Measurements from ENCODE around the gene DDX10. TPM values are rescaled to one million over a fixed set of nuclear protein-coding genes. Genes with fewer than 3 reads are reported as not detected.

Gene DDX10
- total and polyA plus RNA-seq, 8 donors, result 11.6 to 22.6 (median 17.6) TPM

GRCh38 chr11:108880510-108880909 is 215.6 kb downstream of the DDX10 start:
- Histone ChIP-seq H3K4me3 (no peak overlapping the region), H3K36me3 (no peaks in the 10 kb centered on the region), H3K27me3 (no peaks in the 10 kb centered on the region), H3K9me3 (no peaks in the 10 kb centered on the region), H3K27ac (no peak overlapping the region), H3K4me1 (no peaks in the 10 kb centered on the region)
- TF ChIP-seq POLR2A (IDR thresholded peaks at IDR 0.05) (no peak), EP300 (IDR thresholded peaks at IDR 0.05) (no peak), POLR2AphosphoS5 (IDR thresholded peaks at IDR 0.05) (no peak), CTCF (IDR thresholded peaks at IDR 0.05) (no peak)
- intact Hi-C loops (cut with DNase I; ENCODE audit: low total_unique reads), result no loop called here
- 56 to 68% (median 66%) methylated on average over 5 of the region's 5 CpGs for WGBS, 5 donors
- peak in 1 of 2 donors; percentile 10 for DNase-seq

GRCh38 chr11:108881131-108881530 is 216.3 kb downstream of the DDX10 start:
- Histone ChIP-seq H3K27me3 (no peaks in the 10 kb centered on the region), H3K9me3 (no peaks in the 10 kb centered on the region), H3K4me3 (no peak overlapping the region), H3K27ac (no peak overlapping the region), H3K4me1 (no peaks in the 10 kb centered on the region), H3K36me3 (no peaks in the 10 kb centered on the region)
- no peak for DNase-seq
- TF ChIP-seq POLR2A (IDR thresholded peaks at IDR 0.05), result no peak
- no peak for TF ChIP-seq EP300 (IDR thresholded peaks at IDR 0.05)
- no peak for TF ChIP-seq POLR2AphosphoS5 (IDR thresholded peaks at IDR 0.05)
- no peak for TF ChIP-seq CTCF (IDR thresholded peaks at IDR 0.05)
- intact Hi-C loops (cut with DNase I; ENCODE audit: low total_unique reads), result no loop called here

GRCh38 chr11:108882211-108882831 is 217.5 kb downstream of the DDX10 start:
- H3K4me1 ChIP-seq, result no peaks in the 10 kb centered on the region
- no peak overlapping the region for H3K4me3 ChIP-seq
- 69 to 83% (median 79%) methylated on average over 5 of the region's 5 CpGs for WGBS, 5 donors

GRCh38 chr11:108886005-108886659 is 221.3 kb downstream of the DDX10 start:
- no peak overlapping the region for H3K4me3 ChIP-seq
- no peaks in the 10 kb centered on the region for H3K36me3 ChIP-seq
- no peak for DNase-seq
- TF ChIP-seq POLR2A (IDR thresholded peaks at IDR 0.05), result no peak
- no peak for TF ChIP-seq EP300 (IDR thresholded peaks at IDR 0.05)
- TF ChIP-seq POLR2AphosphoS5 (IDR thresholded peaks at IDR 0.05), result no peak
- no peak for TF ChIP-seq CTCF (IDR thresholded peaks at IDR 0.05)
- WGBS, 5 donors, result 55 to 77% (median 69%) methylated on average over 2 of the region's 2 CpGs
- no peaks in the 10 kb centered on the region for H3K4me1 ChIP-seq
- H3K9me3 ChIP-seq, result no peaks in the 10 kb centered on the region
- intact Hi-C loops (cut with DNase I; ENCODE audit: low total_unique reads), result no loop called here
- H3K27me3 ChIP-seq, result no peaks in the 10 kb centered on the region
- no peak overlapping the region for H3K27ac ChIP-seq

More at GRCh38 chr11:108882211-108882831, 217.5 kb downstream of the DDX10 start:
- no peaks in the 10 kb centered on the region for H3K9me3 ChIP-seq
- H3K36me3 ChIP-seq, result no peaks in the 10 kb centered on the region
- H3K27ac ChIP-seq, result no peak overlapping the region
- intact Hi-C loops (cut with DNase I; ENCODE audit: low total_unique reads), result no loop called here
- no peak for DNase-seq
- H3K27me3 ChIP-seq, result no peaks in the 10 kb centered on the region
- TF ChIP-seq POLR2AphosphoS5 (IDR thresholded peaks at IDR 0.05) (no peak), POLR2A (IDR thresholded peaks at IDR 0.05) (no peak), CTCF (IDR thresholded peaks at IDR 0.05) (no peak), EP300 (IDR thresholded peaks at IDR 0.05) (no peak)
